ENCODE results near the gene DOK5.

DNA sequence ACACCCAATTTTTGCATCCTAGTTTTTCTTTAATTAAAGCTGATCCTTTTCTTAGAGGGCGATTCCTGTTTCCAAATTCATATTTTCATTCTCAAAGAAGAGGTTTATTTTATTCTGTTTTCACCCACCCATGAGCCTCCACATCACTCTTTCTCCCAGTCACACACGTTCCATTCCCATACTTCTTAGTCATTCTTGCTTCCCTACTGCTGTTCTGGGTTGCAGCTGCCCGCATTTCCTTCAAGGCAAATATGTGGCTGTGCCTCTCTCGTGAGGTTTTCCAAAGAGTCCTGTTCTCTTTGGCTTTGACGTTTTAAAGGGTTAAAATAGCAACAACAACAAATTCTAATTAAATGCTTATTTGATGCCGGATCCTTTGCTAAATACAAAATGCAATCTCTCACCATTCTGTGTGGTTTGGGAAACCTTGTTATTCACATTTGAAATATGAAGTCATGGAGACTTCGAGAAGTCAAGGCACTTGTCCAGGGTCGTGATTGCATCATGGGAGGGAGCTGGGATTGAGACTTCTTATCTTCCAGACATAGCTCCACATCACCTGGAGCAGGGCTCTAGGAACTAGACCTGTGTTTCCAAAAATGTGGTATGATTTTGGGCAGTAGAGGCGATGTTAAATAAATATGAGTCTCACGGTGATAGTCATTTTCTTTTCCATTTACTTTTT lies 126.6 kb downstream of the DOK5 start:
- TF ChIP-seq CTCF (IDR thresholded peaks at IDR 0.05; ENCODE audit: extremely low read depth in 1 of 2, insufficient read depth in 1 of 2, low read depth in 1 of 2, low read length in 2 of 2) (no peak), MYC (IDR thresholded peaks at IDR 0.05; ENCODE audit: low read depth, low read length) (no peak), POLR2A (IDR thresholded peaks at IDR 0.05; ENCODE audit: low read depth, low read length) (no peak), FOS (IDR thresholded peaks at IDR 0.05; ENCODE audit: borderline replicate concordance, insufficient read depth, low read length) (no peak), POLR2AphosphoS5 (IDR thresholded peaks at IDR 0.05; ENCODE audit: insufficient read depth, low read depth, low read length) (no peak), JUN (IDR thresholded peaks at IDR 0.05; ENCODE audit: borderline replicate concordance, insufficient read depth, insufficient read length, low read depth) (no peak), MAX (IDR thresholded peaks at IDR 0.05; ENCODE audit: insufficient read depth, insufficient read length) (no peak)
